Uterus (tissue), 4 donors: ENCODE data around the gene TP53I11. TPM values are rescaled to one million over a fixed set of nuclear protein-coding genes. Genes with fewer than 3 reads are reported as not detected.

ENCODE experiments used
- DNase-seq, 2 donors: peaks; one replicate each; pipeline ENCODE4 v3.0.0-alpha.2; 2019 to 2020
- H3K27ac ChIP-seq, 2 donors: fragments of 200-600 bp; sonication (generic); 1 replicate in 1 of 2; 2 replicates in 1 of 2; pipeline ENCODE4 v1.5.1; 2016 to 2018
- H3K27me3 ChIP-seq, 2 donors: fragments of 200-600 bp; sonication (generic); one replicate each; pipeline ENCODE4 v1.5.1; 2018 to 2019; ENCODE audit warnings: control low read depth in 1 of 2
- H3K36me3 ChIP-seq, 2 donors: fragments of 200-600 bp; sonication (generic); one replicate each; pipeline ENCODE4 v1.5.1; 2019; ENCODE audit warnings: control low read depth in 1 of 2
- H3K4me1 ChIP-seq, 2 donors: fragments of 200-600 bp; sonication (generic); one replicate each; pipeline ENCODE4 v1.5.1; 2018 to 2019; ENCODE audit warnings: control low read depth in 1 of 2
- H3K4me3 ChIP-seq, 2 donors: fragments of 200-600 bp; sonication (generic); 1 replicate in 1 of 2; 2 replicates in 1 of 2; pipeline ENCODE4 v1.5.1; 2018 to 2019; ENCODE audit warnings: mild to moderate bottlenecking in 1 of 2
- H3K9me3 ChIP-seq, 2 donors: fragments of 200-600 bp; sonication (generic); one replicate each; pipeline ENCODE4 v1.5.1; 2019; ENCODE audit warnings: control low read depth in 1 of 2
- CTCF ChIP-seq, 4 experiments: fragments of 200-600 bp in 2 of 4; fragments of 450-650 bp in 2 of 4; sonication (generic) in 2 of 4; IDR thresholded peaks; one replicate each; pipeline ENCODE4 v1.5.1; 2016 to 2019; ENCODE audit warnings: antibody characterized with exemption in 4 of 4, mild to moderate bottlenecking in 2 of 4, moderate library complexity in 1 of 4
- POLR2A ChIP-seq, 2 donors: fragments of 450-650 bp; IDR thresholded peaks; one replicate each; pipeline ENCODE4 v1.6.1; 2016; ENCODE audit warnings: antibody characterized with exemption in 2 of 2, mild to moderate bottlenecking in 1 of 2, moderate library complexity in 1 of 2
- intact Hi-C: fragments of 100-400 bp; cut with DNase I; formaldehyde crosslinking; loops from one replicate; pipeline ENCODE4 v1.15.1; 2023; ENCODE audit warnings: low total_unique reads
- total RNA-seq, 4 donors: library from RNA; depleted of rRNA in 3 of 4; stranded (reverse); fragments of >200 nt in 3 of 4; gene quantifications; one replicate each; pipeline versions ENCODE4 v1.1.0 to v1.2.4, GENCODE V29; 2014 to 2023
- donor health status: DM: yes; HTN: yes; CAD: no.

TP53I11 gene
- total RNA-seq, 4 donors from 2014 or later: 3.8 to 53.9 (median 17.5) TPM

- DNase-seq: no peak
- no peak overlapping the region for H3K4me3 ChIP-seq
- H3K36me3 ChIP-seq: no peaks in the 10 kb centered on the region
- intact Hi-C loops: loop anchor here (5.0 kb wide), 1 partner anchor 291 kb away; no protein-coding TSS in a partner anchor
- no peaks in the 10 kb centered on the region for H3K4me1 ChIP-seq
- no peaks in the 10 kb centered on the region for H3K27me3 ChIP-seq
- H3K9me3 ChIP-seq: no peaks in the 10 kb centered on the region
- no peak for TF ChIP-seq POLR2A (IDR thresholded peaks at IDR 0.05)
- TF ChIP-seq CTCF (IDR thresholded peaks at IDR 0.05): no peak
- no peak overlapping the region for H3K27ac ChIP-seq
These were observed 37.2 kb downstream of the TP53I11 start for GRCh38 chr11:44913502-44913901.

GRCh38 chr11:44912270-44912987 lies 38.3 kb downstream of the TP53I11 start:
- Histone ChIP-seq H3K36me3 (no peaks in the 10 kb centered on the region), H3K27me3 (no peaks in the 10 kb centered on the region), H3K4me3 (no peak overlapping the region), H3K27ac (no peak overlapping the region), H3K4me1 (no peaks in the 10 kb centered on the region), H3K9me3 (no peaks in the 10 kb centered on the region)
- intact Hi-C loops: loop anchor here (5.0 kb wide), 1 partner anchor 290 kb away; no protein-coding TSS in a partner anchor
- no peak for DNase-seq
- TF ChIP-seq CTCF (IDR thresholded peaks at IDR 0.05) (no peak), POLR2A (IDR thresholded peaks at IDR 0.05) (no peak)

GRCh38 chr11:44911029-44911814 lies 39.5 kb downstream of the TP53I11 start:
- TF ChIP-seq CTCF (IDR thresholded peaks at IDR 0.05): peak; percentile 77 to 86 (median 82)
- no peak for TF ChIP-seq POLR2A (IDR thresholded peaks at IDR 0.05)
- Histone ChIP-seq H3K36me3 (no peaks in the 10 kb centered on the region), H3K27ac (peak overlapping the region; percentile 5 to 22), H3K4me1 (no peaks in the 10 kb centered on the region), H3K27me3 (no peaks in the 10 kb centered on the region), H3K9me3 (no peaks in the 10 kb centered on the region), H3K4me3 (no peak overlapping the region)
- intact Hi-C loops: loop anchor here (5.0 kb wide), 1 partner anchor 289 kb away; no protein-coding TSS in a partner anchor
- DNase-seq: peak; percentile 82 to 93

GRCh38 chr11:44910591-44910990 lies 40.1 kb downstream of the TP53I11 start:
- Histone ChIP-seq H3K36me3 (no peaks in the 10 kb centered on the region), H3K4me1 (no peaks in the 10 kb centered on the region), H3K27ac (peak overlapping the region in 1 of 2 donors; percentile 5), H3K9me3 (no peaks in the 10 kb centered on the region), H3K27me3 (no peaks in the 10 kb centered on the region), H3K4me3 (no peak overlapping the region)
- TF ChIP-seq POLR2A (IDR thresholded peaks at IDR 0.05): no peak
- TF ChIP-seq CTCF (IDR thresholded peaks at IDR 0.05): no peak
- no peak for DNase-seq
- intact Hi-C loops: loop anchor here (5.0 kb wide), 1 partner anchor 288 kb away; no protein-coding TSS in a partner anchor

- no peak overlapping the region for H3K4me3 ChIP-seq
These were observed 41.1 kb downstream of the TP53I11 start for GRCh38 chr11:44909557-44909956.

More at GRCh38 chr11:44909557-44909956, 41.1 kb downstream of the TP53I11 start:
- TF ChIP-seq CTCF (IDR thresholded peaks at IDR 0.05): no peak
- no peak for TF ChIP-seq POLR2A (IDR thresholded peaks at IDR 0.05)
- H3K27me3 ChIP-seq: no peaks in the 10 kb centered on the region
- no peaks in the 10 kb centered on the region for H3K9me3 ChIP-seq
- no peaks in the 10 kb centered on the region for H3K36me3 ChIP-seq
- DNase-seq: no peak
- no peak overlapping the region for H3K27ac ChIP-seq
- no peaks in the 10 kb centered on the region for H3K4me1 ChIP-seq
- intact Hi-C loops: loop anchor here (10.0 kb wide), 1 partner anchor 345 kb away; the partner anchor contains the start of gene CD82
